ENCODE measurements around the gene KPNB1. TPM values are rescaled to one million over a fixed set of nuclear protein-coding genes. Genes with fewer than 3 reads are reported as not detected.
"Not testable (repeated sequence)": the region's sequence is repeated elsewhere in the genome, so short reads cannot be mapped to it uniquely, and the experiment has no call there.

Gene KPNB1
- total RNA-seq, 4 donors from 2014 or later, result 179 to 236 (median 205) TPM

DNA sequence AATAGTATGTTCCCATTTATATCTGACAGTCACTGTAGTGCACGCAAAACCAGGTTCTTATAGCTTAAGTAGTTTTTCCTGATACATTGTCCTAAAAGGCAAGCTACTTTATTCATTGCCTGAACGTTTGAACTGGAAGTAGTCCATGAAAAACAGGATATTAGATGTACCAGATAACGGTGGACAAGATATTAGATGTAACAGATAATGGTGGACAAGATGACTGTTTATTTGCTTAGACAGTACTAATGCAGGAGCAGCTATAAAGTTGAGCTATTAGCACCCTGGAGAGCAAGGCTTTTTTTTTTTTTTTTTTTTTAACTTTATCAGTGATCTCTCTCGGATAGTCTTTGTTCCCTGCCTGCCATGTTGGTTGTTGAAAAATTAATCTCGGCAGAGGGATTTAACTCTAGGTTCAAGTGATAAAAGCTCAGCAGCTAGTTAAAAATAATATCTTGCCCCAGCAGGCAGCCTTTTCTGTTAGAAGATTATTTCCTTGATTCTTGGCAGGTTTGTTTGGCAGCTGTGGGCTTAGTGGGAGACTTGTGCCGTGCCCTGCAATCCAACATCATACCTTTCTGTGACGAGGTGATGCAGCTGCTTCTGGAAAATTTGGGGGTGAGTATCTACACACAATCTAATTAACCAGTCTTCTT lies 26.9 kb downstream of the KPNB1 start:
- Histone ChIP-seq H3K36me3 (peaks cover 98 to 100% (median 99%) of the 10 kb centered on the region in 4 donors), H3K4me3 (no peak overlapping the region), H3K9me3 (no peaks in the 10 kb centered on the region), H3K4me1 (no peaks in the 10 kb centered on the region), H3K27ac (replicated peaks in 1 of 4) (no peak overlapping the region), H3K27me3 (no peaks in the 10 kb centered on the region)
- DNase-seq (ENCODE audit: extremely low spot score), result no peak
- WGBS, result 77% methylated on average over 7 of the region's 7 CpGs
- intact Hi-C loops (cut with DNase I), result no loop called here
- TF ChIP-seq POLR2A (IDR thresholded peaks at IDR 0.05; ENCODE audit: low read depth) (no peak), EP300 (IDR thresholded peaks at IDR 0.05) (no peak), POLR2AphosphoS5 (IDR thresholded peaks at IDR 0.05) (no peak)
- TF ChIP-seq, protein P1, sequence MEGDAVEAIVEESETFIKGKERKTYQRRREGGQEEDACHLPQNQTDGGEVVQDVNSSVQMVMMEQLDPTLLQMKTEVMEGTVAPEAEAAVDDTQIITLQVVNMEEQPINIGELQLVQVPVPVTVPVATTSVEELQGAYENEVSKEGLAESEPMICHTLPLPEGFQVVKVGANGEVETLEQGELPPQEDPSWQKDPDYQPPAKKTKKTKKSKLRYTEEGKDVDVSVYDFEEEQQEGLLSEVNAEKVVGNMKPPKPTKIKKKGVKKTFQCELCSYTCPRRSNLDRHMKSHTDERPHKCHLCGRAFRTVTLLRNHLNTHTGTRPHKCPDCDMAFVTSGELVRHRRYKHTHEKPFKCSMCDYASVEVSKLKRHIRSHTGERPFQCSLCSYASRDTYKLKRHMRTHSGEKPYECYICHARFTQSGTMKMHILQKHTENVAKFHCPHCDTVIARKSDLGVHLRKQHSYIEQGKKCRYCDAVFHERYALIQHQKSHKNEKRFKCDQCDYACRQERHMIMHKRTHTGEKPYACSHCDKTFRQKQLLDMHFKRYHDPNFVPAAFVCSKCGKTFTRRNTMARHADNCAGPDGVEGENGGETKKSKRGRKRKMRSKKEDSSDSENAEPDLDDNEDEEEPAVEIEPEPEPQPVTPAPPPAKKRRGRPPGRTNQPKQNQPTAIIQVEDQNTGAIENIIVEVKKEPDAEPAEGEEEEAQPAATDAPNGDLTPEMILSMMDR (IDR thresholded peaks at IDR 0.05), result no peak

DNA sequence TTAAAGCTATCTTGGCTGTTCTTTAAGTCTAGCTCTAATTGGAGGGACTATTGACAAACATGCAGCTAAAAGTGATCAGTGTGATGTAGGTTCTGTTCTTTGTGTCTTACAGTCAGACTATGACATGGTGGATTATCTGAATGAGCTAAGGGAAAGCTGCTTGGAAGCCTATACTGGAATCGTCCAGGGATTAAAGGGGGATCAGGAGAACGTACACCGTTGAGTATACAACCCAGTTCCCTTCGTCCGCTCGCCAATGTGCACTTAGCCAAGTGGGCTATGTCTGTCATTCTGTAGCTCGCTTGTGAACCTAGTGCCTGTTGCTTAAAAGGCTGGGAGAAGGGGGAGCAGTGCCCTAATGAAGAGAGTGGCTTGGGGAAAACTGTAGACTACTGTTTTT lies 28.5 kb downstream of the KPNB1 start:
- no peak for DNase-seq (ENCODE audit: extremely low spot score)
- H3K27me3 ChIP-seq, result no peaks in the 10 kb centered on the region
- intact Hi-C loops (cut with DNase I), result no loop called here
- peaks cover 93 to 100% (median 97%) of the 10 kb centered on the region in 4 donors for H3K36me3 ChIP-seq
- no peaks in the 10 kb centered on the region for H3K4me1 ChIP-seq
- no peak overlapping the region for H3K27ac ChIP-seq (replicated peaks in 1 of 4)
- no peaks in the 10 kb centered on the region for H3K9me3 ChIP-seq
- no peak for TF ChIP-seq POLR2A (IDR thresholded peaks at IDR 0.05; ENCODE audit: low read depth)
- no peak for TF ChIP-seq EP300 (IDR thresholded peaks at IDR 0.05)
- TF ChIP-seq, protein P1 (IDR thresholded peaks at IDR 0.05), result no peak
- TF ChIP-seq POLR2AphosphoS5 (IDR thresholded peaks at IDR 0.05), result peak in 1 of 2 donors; percentile 14
- WGBS, result 78% methylated on average over 7 of the region's 7 CpGs
- no peak overlapping the region for H3K4me3 ChIP-seq

DNA sequence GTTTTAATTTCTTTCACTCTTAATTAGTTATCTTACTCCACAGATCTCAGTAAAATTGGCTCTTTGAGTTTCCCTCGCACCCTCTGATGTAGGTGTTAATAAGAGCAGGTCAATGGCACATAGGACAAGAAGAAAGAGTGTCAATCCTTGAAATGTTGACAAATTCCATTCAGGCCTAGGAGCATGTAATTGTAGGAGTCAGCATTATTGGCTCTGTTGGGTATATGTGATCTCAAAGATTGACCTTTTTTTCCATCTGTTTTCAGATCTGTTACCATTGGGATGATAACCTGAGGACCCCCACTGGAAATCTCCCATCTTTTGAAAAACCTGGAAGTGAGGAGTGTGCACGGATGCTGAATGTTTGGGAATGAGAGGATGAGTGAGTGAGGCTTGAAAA lies 32.4 kb downstream of the KPNB1 start:
- TF ChIP-seq, protein P1 (IDR thresholded peaks at IDR 0.05), result no peak
- TF ChIP-seq POLR2AphosphoS5 (IDR thresholded peaks at IDR 0.05) (no peak), POLR2A (IDR thresholded peaks at IDR 0.05; ENCODE audit: low read depth) (no peak), EP300 (IDR thresholded peaks at IDR 0.05) (no peak)
- H3K4me1 ChIP-seq, result peaks cover 5 to 16% (median 8%) of the 10 kb centered on the region in 4 donors
- WGBS, result 94% methylated on average over 2 of the region's 2 CpGs
- intact Hi-C loops (cut with DNase I), result no loop called here
- peaks cover 58 to 77% (median 75%) of the 10 kb centered on the region in 4 donors for H3K36me3 ChIP-seq
- H3K27me3 ChIP-seq, result no peaks in the 10 kb centered on the region
- no peak for DNase-seq (ENCODE audit: extremely low spot score)
- no peak overlapping the region for H3K4me3 ChIP-seq
- no peak overlapping the region for H3K27ac ChIP-seq (replicated peaks in 1 of 4)
- H3K9me3 ChIP-seq, result no peaks in the 10 kb centered on the region

DNA sequence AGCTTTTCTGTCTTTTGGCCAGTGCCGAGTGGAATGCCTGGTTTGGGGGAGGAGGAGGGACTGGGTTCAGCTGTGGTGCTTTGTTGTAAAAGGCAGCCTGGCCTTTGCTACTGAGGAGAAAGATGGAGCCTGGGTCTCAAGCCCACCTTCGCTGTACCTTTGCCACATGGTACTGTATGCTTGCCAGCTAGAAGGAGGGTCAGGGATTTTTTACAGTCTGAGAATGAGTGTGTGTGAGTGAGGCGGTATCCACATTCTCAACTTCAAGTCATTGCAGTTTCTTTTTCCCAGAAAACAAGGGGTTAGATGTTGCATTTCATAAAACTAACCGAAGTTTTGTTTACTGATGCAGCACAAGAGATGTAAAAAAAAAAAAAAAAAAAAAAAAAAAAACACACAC lies 33.0 kb downstream of the KPNB1 start:
- intact Hi-C loops (cut with DNase I); H3K27ac ChIP-seq (replicated peaks in 1 of 4); H3K9me3 ChIP-seq; H3K27me3 ChIP-seq; H3K4me3 ChIP-seq; DNase-seq (ENCODE audit: extremely low spot score): not testable (repeated sequence)
- peaks cover 5 to 16% (median 13%) of the 10 kb centered on the region in 4 donors for H3K4me1 ChIP-seq
- H3K36me3 ChIP-seq, result peaks cover 53 to 72% (median 69%) of the 10 kb centered on the region in 4 donors
- WGBS, result 79% methylated on average over 4 of the region's 4 CpGs

DNA sequence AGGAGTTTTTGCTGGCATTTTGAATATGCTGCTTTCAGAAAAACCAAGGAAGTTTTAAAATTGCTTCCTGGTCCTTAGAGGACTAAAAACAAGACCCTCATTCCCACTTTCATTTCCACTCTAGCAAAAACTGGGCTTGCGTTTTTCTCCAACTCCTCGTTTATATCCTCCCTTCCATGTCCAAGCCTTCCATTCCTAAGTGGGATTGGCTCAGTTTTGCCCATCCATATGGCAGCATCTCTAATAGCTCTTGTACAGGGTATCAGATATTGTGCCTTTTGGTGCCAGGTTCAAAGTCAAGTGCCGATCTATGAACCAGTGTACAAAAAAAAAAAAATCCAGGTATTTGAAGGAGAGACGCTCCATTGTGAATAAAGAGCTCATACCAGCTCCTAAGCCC lies 34.3 kb downstream of the KPNB1 start:
- H3K36me3 ChIP-seq, result peaks cover 40 to 59% (median 56%) of the 10 kb centered on the region in 4 donors
- H3K27ac ChIP-seq (replicated peaks in 1 of 4), result no peak overlapping the region
- H3K4me1 ChIP-seq, result peaks cover 5 to 16% (median 14%) of the 10 kb centered on the region in 4 donors
- DNase-seq (ENCODE audit: extremely low spot score), result no peak
- TF ChIP-seq POLR2A (IDR thresholded peaks at IDR 0.05; ENCODE audit: low read depth), result no peak
- TF ChIP-seq, protein P1 (IDR thresholded peaks at IDR 0.05), result no peak
- no peak for TF ChIP-seq EP300 (IDR thresholded peaks at IDR 0.05)
- TF ChIP-seq POLR2AphosphoS5 (IDR thresholded peaks at IDR 0.05), result no peak
- H3K9me3 ChIP-seq, result no peaks in the 10 kb centered on the region
- intact Hi-C loops (cut with DNase I), result no loop called here
- WGBS, result 85% methylated on average over 4 of the region's 4 CpGs
- no peaks in the 10 kb centered on the region for H3K27me3 ChIP-seq
- H3K4me3 ChIP-seq, result no peak overlapping the region
